Activated gamma-delta T cell treated with Interleukin-2 at 50 U/mL for 16 hours (primary cell): ENCODE results near the gene PRRC2B.
"Not testable (repeated sequence)": the region's sequence is repeated elsewhere in the genome, so short reads cannot be mapped to it uniquely, and the experiment has no call there.

ENCODE experiments used
- DNase-seq: peaks from one replicate; pipeline ENCODE4 v3.0.0-alpha.2; 2020

The PRRC2B gene

GRCh38 chr9:131438190-131438589 lies 44.3 kb downstream of the PRRC2B start:
- DNase-seq: no peak

GRCh38 chr9:131439224-131439623 lies 45.3 kb downstream of the PRRC2B start:
- DNase-seq: no peak

GRCh38 chr9:131441441-131441840 lies 47.6 kb downstream of the PRRC2B start:
- no peak for DNase-seq

- no peak for DNase-seq
Observed at GRCh38 chr9:131442351-131442750, 48.5 kb downstream of the PRRC2B start.

- DNase-seq: no peak
Observed at GRCh38 chr9:131443648-131444047, 49.8 kb downstream of the PRRC2B start.

- no peak for DNase-seq
Observed at GRCh38 chr9:131446276-131446675, 52.4 kb downstream of the PRRC2B start.

- DNase-seq: no peak
Observed at GRCh38 chr9:131447148-131447547, 53.3 kb downstream of the PRRC2B start.

GRCh38 chr9:131447600-131447999 lies 53.7 kb downstream of the PRRC2B start:
- no peak for DNase-seq

GRCh38 chr9:131448818-131449217 lies 54.9 kb downstream of the PRRC2B start:
- no peak for DNase-seq

GRCh38 chr9:131449276-131449675 lies 55.4 kb downstream of the PRRC2B start:
- DNase-seq: no peak

- DNase-seq: no peak
Observed at GRCh38 chr9:131454028-131454427, 60.1 kb downstream of the PRRC2B start.

- DNase-seq: not testable (repeated sequence)
Observed at GRCh38 chr9:131455655-131456054, 61.8 kb downstream of the PRRC2B start.

- DNase-seq: no peak
Observed at GRCh38 chr9:131457746-131458145, 63.9 kb downstream of the PRRC2B start.

- DNase-seq: no peak
Observed at GRCh38 chr9:131459056-131459455, 65.2 kb downstream of the PRRC2B start.

GRCh38 chr9:131461166-131461565 lies 67.3 kb downstream of the PRRC2B start:
- DNase-seq: no peak

- DNase-seq: no peak
Observed at GRCh38 chr9:131464354-131465000, 70.6 kb downstream of the PRRC2B start.

GRCh38 chr9:131465401-131465800 lies 71.5 kb downstream of the PRRC2B start:
- no peak for DNase-seq

- DNase-seq: no peak
Observed at GRCh38 chr9:131467214-131467935, 73.5 kb downstream of the PRRC2B start.

- DNase-seq: no peak
Observed at GRCh38 chr9:131468031-131468430, 74.1 kb downstream of the PRRC2B start.

- DNase-seq: no peak
Observed at GRCh38 chr9:131469356-131469755, 75.5 kb downstream of the PRRC2B start.

- DNase-seq: no peak
Observed at GRCh38 chr9:131469951-131470350, 76.1 kb downstream of the PRRC2B start.

- no peak for DNase-seq
Observed at GRCh38 chr9:131470581-131470991, 76.7 kb downstream of the PRRC2B start.

GRCh38 chr9:131472085-131472484 lies 78.2 kb downstream of the PRRC2B start:
- DNase-seq: not testable (repeated sequence)

- DNase-seq: no peak
Observed at GRCh38 chr9:131473198-131473885, 79.5 kb downstream of the PRRC2B start.
